BE2C (cell line): ENCODE measurements around the gene CDC42EP4.

ENCODE experiments used
- DNase-seq: peaks from one replicate; pipeline ENCODE4 v3.0.0-alpha.2; 2020
- H3K27me3 ChIP-seq: fragments of 250-450 bp; sonication (Bioruptor Pico); 2 replicates; pipeline ENCODE4 v1.5.1; 2020; ENCODE audit warnings: mild to moderate bottlenecking
- H3K36me3 ChIP-seq: fragments of 250-450 bp; sonication (Bioruptor Pico); 2 replicates; pipeline ENCODE4 v1.5.1; 2020; ENCODE audit warnings: mild to moderate bottlenecking
- H3K4me1 ChIP-seq: fragments of 250-450 bp; sonication (Bioruptor Pico); 2 replicates; pipeline ENCODE4 v1.5.1; 2020
- H3K4me3 ChIP-seq: 2 replicates; pipeline ENCODE4 v1.5.1; 2011; ENCODE audit warnings: low read depth, low read length
- H3K9me3 ChIP-seq: fragments of 250-450 bp; sonication (Bioruptor Pico); 2 replicates; pipeline ENCODE4 v1.5.1; 2020
- TF ChIP-seq, protein P1 (sequence below): IDR thresholded peaks from 2 replicates; pipeline ENCODE4 v1.5.1; 2012; ENCODE audit warnings: mild to moderate bottlenecking, low read depth, low read length

CDC42EP4 gene

DNA sequence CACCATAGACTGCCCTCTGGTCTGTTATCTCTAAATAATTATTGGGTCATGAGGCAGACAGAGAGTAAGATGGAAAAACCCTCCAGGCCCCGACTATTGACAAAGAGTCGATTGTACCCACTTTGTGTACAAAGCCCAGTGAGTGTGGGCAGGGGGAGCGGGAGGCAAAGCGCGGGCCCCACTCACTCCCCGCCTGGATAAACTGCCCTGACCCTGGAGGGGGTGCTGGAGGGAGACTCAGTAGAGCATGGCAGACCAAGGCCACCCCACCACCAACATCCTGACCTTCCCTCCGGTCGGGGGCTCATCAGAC lies 38.9 kb downstream of the CDC42EP4 start:
- H3K4me1 ChIP-seq: no peaks in the 10 kb centered on the region
- no peak for DNase-seq
- TF ChIP-seq, protein P1, sequence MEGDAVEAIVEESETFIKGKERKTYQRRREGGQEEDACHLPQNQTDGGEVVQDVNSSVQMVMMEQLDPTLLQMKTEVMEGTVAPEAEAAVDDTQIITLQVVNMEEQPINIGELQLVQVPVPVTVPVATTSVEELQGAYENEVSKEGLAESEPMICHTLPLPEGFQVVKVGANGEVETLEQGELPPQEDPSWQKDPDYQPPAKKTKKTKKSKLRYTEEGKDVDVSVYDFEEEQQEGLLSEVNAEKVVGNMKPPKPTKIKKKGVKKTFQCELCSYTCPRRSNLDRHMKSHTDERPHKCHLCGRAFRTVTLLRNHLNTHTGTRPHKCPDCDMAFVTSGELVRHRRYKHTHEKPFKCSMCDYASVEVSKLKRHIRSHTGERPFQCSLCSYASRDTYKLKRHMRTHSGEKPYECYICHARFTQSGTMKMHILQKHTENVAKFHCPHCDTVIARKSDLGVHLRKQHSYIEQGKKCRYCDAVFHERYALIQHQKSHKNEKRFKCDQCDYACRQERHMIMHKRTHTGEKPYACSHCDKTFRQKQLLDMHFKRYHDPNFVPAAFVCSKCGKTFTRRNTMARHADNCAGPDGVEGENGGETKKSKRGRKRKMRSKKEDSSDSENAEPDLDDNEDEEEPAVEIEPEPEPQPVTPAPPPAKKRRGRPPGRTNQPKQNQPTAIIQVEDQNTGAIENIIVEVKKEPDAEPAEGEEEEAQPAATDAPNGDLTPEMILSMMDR: no peak
- H3K4me3 ChIP-seq: no peak overlapping the region
- no peaks in the 10 kb centered on the region for H3K27me3 ChIP-seq
- no peaks in the 10 kb centered on the region for H3K36me3 ChIP-seq
- no peaks in the 10 kb centered on the region for H3K9me3 ChIP-seq

DNA sequence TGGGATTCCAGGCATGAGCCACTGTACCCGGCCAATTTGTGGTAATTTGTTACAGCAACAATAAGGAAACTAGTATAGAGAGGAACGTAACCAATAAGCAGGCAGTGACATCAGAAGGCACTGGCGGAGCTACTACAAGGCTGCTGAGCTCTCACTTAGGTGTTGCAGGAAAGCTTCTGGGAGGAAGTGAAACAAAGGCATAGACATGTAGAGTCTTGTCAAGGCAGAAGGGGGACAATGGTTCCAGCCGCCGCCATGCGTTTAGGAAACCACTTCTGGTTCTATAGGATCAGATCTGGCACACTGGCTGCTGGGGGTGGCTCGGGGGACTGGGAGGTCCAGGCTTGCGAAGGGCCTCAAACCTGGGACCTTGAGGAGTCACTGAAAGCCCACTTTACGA lies 40.7 kb downstream of the CDC42EP4 start:
- no peak overlapping the region for H3K4me3 ChIP-seq
- no peaks in the 10 kb centered on the region for H3K27me3 ChIP-seq
- no peaks in the 10 kb centered on the region for H3K4me1 ChIP-seq
- TF ChIP-seq, protein P1: no peak
- H3K36me3 ChIP-seq: no peaks in the 10 kb centered on the region
- no peak for DNase-seq
- no peaks in the 10 kb centered on the region for H3K9me3 ChIP-seq

DNA sequence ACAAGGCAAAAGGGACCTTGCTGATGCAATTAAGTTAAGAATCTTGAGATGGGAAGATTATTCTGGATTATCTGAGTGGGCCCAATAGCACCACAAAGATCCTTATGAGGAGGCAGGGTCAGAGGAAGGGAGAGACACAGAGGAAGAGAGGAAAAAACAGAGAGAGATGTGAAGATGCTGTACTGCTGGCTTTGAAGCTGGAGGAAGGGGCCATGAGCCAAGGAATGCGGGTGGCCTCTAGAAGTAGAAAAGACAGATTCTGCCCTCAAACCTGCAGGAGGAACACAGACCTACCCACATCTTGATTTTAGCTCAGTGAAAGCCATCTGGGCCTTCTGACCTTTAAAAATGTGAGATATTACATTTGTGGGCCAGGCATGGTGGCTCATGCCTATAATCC lies 42.0 kb downstream of the CDC42EP4 start:
- H3K36me3 ChIP-seq: no peaks in the 10 kb centered on the region
- no peaks in the 10 kb centered on the region for H3K4me1 ChIP-seq
- DNase-seq: no peak

DNA sequence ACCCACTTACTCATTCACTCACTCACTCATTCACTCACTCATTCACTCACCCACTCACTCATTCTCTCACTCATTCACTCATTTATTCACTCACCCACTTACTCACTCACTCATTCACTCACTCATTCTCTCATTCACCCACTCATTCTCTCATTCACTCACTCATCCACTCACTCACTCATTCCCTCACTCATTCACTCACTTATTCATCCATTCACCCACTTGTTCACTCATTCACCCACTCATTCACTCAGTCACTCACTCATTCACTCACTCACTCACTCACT lies 42.5 kb downstream of the CDC42EP4 start:
- no peak for DNase-seq
- H3K9me3 ChIP-seq: no peaks in the 10 kb centered on the region
- no peaks in the 10 kb centered on the region for H3K4me1 ChIP-seq
- H3K27me3 ChIP-seq: no peaks in the 10 kb centered on the region
- H3K4me3 ChIP-seq: no peak overlapping the region
- TF ChIP-seq, protein P1: no peak
- no peaks in the 10 kb centered on the region for H3K36me3 ChIP-seq

More for the DNA sequence above, 42.0 kb downstream of the CDC42EP4 start:
- Histone ChIP-seq H3K4me3 (no peak overlapping the region), H3K9me3 (no peaks in the 10 kb centered on the region), H3K27me3 (no peaks in the 10 kb centered on the region)
- TF ChIP-seq, protein P1: no peak

DNA sequence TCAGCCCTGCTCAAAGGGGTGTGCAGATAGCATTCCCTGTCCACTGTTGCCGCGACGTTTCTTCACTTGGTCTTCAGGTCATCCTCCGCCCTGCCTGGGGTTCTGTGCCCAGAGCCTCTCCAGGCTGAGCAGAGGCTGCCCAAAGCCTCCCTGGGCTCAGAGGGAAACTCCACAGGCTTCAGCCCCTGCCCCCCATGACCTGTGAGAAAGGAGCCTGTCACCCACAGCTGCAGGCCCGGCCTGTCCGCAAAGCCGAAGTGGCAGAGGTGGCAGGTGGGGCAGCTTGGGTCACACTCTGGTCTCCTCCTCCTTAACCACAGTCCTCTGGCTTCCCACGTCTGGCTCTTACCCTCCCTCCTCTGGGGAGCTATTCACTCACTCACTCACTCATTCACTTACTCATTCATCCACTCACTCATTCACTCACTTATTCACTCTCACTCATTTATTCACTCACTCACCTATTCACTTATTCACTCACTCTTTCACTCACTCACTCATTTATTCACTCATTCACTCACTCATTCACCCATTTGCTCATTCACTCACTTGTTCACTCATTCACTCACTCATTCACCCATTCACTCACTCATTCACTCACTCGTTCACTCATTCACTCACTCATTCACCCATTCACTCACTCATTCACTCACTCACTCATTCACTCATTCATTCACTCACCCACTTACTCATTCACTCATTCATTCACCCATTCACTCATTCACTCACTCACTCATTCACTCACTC lies 43.0 kb downstream of the CDC42EP4 start:
- H3K9me3 ChIP-seq: no peaks in the 10 kb centered on the region
- H3K36me3 ChIP-seq: no peaks in the 10 kb centered on the region
- H3K4me1 ChIP-seq: no peaks in the 10 kb centered on the region
- H3K27me3 ChIP-seq: no peaks in the 10 kb centered on the region
- no peak for DNase-seq
- TF ChIP-seq, protein P1: no peak
- no peak overlapping the region for H3K4me3 ChIP-seq

DNA sequence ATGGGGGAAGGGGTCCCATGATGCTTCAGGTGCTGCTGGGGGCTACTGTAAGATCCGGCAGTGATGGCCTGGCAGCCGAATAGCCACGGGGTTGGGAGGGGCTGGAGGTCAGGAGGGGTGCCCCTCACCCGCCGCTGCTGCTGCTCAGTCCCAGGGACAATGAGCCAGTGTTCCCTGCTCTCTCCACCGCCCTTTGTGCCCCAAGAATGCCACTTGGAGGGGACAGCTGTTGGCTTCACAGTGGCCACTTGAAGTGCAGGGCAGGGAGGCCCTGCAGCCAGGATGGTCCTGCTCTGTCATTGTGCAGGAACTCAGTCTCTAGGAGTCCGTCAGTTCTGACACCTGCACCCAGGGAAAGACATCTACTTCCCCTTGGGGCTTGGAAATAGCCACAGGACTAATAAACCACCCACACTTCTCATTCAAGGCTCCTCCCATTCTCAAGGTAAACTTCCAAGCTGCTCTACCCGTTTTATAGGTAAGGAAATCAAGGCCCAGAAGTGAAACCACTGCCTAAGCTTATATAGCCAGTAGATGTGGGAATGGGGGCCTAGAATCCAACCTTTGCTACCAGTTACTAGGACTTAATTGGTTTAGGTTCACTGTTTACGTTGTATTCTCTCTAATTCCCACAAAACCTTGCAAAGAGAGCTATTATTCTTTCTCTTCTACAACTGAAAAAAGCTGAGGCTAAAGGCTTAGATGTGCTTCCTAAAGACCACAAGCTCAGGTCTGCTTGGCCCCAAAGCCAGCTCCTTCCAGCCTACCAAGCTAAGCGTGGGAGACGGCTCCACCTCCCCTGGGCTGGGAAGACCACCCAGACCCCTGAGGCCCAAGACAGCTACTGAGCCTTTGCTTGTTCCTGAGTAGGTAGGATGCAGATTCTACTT lies 43.9 kb downstream of the CDC42EP4 start:
- Histone ChIP-seq H3K9me3 (no peaks in the 10 kb centered on the region), H3K4me3 (no peak overlapping the region), H3K4me1 (no peaks in the 10 kb centered on the region), H3K36me3 (no peaks in the 10 kb centered on the region), H3K27me3 (no peaks in the 10 kb centered on the region)
- DNase-seq: no peak
- TF ChIP-seq, protein P1: no peak
